Lung (tissue), 16 donors: ENCODE measurements around the gene MUC6. TPM values are rescaled to one million over a fixed set of nuclear protein-coding genes. Genes with fewer than 3 reads are reported as not detected.

ENCODE experiments used
- ATAC-seq: fragments of 200-7000 bp; cut with Tn5 transposase; one replicate; pipeline ENCODE4 v1.9.1; 2020; ENCODE audit warnings: moderate number of reproducible peaks; ENCODE audit not compliant: insufficient read depth, low FRiP score
- DNase-seq, 3 donors: peaks; one replicate each; pipeline ENCODE4 v3.0.0-alpha.2; 2013 to 2017
- H3K27ac ChIP-seq, 2 donors: one replicate each; pipeline ENCODE4 v1.5.1; 2013; ENCODE audit warnings: mild to moderate bottlenecking in 2 of 2, moderate library complexity in 2 of 2, control low read depth in 1 of 2, inconsistent platforms in 1 of 2, low read depth in 1 of 2, low read length in 1 of 2
- H3K27me3 ChIP-seq, 3 donors: one replicate each; pipeline ENCODE4 v1.5.1; 2013; ENCODE audit warnings: low read length in 2 of 3; ENCODE audit not compliant: control insufficient read depth in 3 of 3, insufficient read depth in 3 of 3
- H3K36me3 ChIP-seq, 4 donors: one replicate each; pipeline ENCODE4 v1.5.1; 2013; ENCODE audit warnings: low read length in 4 of 4, mild to moderate bottlenecking in 1 of 4, moderate library complexity in 1 of 4; ENCODE audit not compliant: control insufficient read depth in 4 of 4, insufficient read depth in 4 of 4
- H3K4me1 ChIP-seq, 5 donors: one replicate each; pipeline ENCODE4 v1.5.1; 2013; ENCODE audit warnings: low read length in 5 of 5, mild to moderate bottlenecking in 2 of 5, moderate library complexity in 1 of 5; ENCODE audit not compliant: control insufficient read depth in 5 of 5, insufficient read depth in 5 of 5
- H3K4me3 ChIP-seq: one replicate; pipeline ENCODE4 v1.5.1; 2013; ENCODE audit warnings: mild to moderate bottlenecking, control low read depth, moderate library complexity
- H3K9ac ChIP-seq, 2 donors: one replicate each; pipeline ENCODE4 v1.5.1; 2013; ENCODE audit warnings: low read length in 2 of 2, control low read depth in 1 of 2; ENCODE audit not compliant: insufficient read depth in 1 of 2
- H3K9me3 ChIP-seq, 4 donors: one replicate each; pipeline ENCODE4 v1.5.1; 2013; ENCODE audit warnings: low read length in 3 of 4, mild to moderate bottlenecking in 1 of 4, moderate library complexity in 1 of 4; ENCODE audit not compliant: control insufficient read depth in 4 of 4, insufficient read depth in 3 of 4
- CTCF ChIP-seq: IDR thresholded peaks from 2 replicates; pipeline ENCODE4 v1.5.1; 2012; ENCODE audit warnings: mild to moderate bottlenecking; ENCODE audit errors: control extremely low read depth, extremely low read depth
- WGBS, 2 donors: extraction: QIAGEN DNeasy Blood & Tissue Kit; methylation state at CpG; one replicate each; pipeline ENCODE4 v1.1.7; 2013; 5-methylcytosine and 5-hydroxymethylcytosine counted together
- long read RNA-seq, 5 donors: transcript quantifications; one replicate each; lab custom pipeline, GENCODE V29; 2026
- polyA plus RNA-seq, 2 donors: library from polyadenylated mRNA; stranded (reverse); fragments of 200-250 nt; gene quantifications; one replicate each; pipeline ENCODE4 v1.2.1, GENCODE V29; 2013
- total RNA-seq, 2 donors: library from RNA; depleted of rRNA in 1 of 2; stranded (reverse); fragments of >200 nt in 1 of 2; gene quantifications; one replicate each; pipeline ENCODE4 v1.2.1, GENCODE V29; 2014 to 2021
- donor health status: control.
- donor health status: control.
- donor health status: Bipolar disorder and iron deficiency.
- donor health status: healthy.
- donor health status: DM: yes; HTN: yes; CAD: no.

Gene MUC6, protein sequence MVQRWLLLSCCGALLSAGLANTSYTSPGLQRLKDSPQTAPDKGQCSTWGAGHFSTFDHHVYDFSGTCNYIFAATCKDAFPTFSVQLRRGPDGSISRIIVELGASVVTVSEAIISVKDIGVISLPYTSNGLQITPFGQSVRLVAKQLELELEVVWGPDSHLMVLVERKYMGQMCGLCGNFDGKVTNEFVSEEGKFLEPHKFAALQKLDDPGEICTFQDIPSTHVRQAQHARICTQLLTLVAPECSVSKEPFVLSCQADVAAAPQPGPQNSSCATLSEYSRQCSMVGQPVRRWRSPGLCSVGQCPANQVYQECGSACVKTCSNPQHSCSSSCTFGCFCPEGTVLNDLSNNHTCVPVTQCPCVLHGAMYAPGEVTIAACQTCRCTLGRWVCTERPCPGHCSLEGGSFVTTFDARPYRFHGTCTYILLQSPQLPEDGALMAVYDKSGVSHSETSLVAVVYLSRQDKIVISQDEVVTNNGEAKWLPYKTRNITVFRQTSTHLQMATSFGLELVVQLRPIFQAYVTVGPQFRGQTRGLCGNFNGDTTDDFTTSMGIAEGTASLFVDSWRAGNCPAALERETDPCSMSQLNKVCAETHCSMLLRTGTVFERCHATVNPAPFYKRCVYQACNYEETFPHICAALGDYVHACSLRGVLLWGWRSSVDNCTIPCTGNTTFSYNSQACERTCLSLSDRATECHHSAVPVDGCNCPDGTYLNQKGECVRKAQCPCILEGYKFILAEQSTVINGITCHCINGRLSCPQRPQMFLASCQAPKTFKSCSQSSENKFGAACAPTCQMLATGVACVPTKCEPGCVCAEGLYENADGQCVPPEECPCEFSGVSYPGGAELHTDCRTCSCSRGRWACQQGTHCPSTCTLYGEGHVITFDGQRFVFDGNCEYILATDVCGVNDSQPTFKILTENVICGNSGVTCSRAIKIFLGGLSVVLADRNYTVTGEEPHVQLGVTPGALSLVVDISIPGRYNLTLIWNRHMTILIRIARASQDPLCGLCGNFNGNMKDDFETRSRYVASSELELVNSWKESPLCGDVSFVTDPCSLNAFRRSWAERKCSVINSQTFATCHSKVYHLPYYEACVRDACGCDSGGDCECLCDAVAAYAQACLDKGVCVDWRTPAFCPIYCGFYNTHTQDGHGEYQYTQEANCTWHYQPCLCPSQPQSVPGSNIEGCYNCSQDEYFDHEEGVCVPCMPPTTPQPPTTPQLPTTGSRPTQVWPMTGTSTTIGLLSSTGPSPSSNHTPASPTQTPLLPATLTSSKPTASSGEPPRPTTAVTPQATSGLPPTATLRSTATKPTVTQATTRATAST (N-terminal part only)
- under 1 TPM in 1 of 2 donors, not detected in 1; 0.92 TPM for total RNA-seq
- polyA plus RNA-seq: under 1 TPM; 0.01 to 0.06 TPM
- long read RNA-seq, donor 1: 0 reads
- long read RNA-seq, donor 2: 0 reads
- long read RNA-seq, donor 3: 0 reads
- long read RNA-seq, donor 4: 0 reads
- long read RNA-seq, donor 5: 0 reads

DNA sequence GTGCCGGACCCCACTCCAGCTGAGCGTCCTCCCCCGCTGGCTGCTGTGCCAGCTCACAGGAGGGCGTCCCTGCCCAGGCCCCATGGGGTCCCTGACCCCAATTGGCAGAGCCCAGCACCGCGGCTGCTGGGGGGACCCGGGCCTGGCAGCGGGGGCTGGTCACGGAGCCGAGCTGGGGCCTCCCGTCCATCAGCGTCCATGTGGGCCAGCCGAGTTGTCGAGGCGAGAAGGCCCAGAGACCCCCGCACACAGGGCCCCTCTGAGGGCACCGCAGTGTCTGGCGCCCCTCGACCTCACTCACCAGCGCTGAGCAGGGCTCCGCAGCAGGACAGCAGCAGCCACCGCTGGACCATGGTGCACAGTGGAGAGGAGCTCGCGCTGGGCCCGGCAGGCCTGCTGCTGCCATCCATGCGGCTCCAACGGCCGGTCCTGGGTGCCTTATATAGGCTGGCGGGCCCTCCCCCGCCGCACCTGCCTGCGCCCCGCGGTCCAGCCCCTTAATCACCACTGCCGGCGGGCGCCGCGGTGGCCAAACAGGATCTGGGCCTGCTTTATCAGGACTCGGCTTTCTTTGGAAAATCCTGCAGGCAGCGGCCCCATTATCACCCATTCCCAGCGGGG, at the start of gene MUC6:
Gene MUC6 (minus strand): TSS at position 416 of the 621 bp plus-strand sequence. CDS start 63 bp downstream, at position 353.
- 61 to 82% methylated on average over 41 to 42 of the region's 42 CpGs for WGBS, 2 donors
- Histone ChIP-seq H3K27me3 (peaks cover 0 to 6% (median 0%) of the 10 kb centered on the region in 3 donors), H3K9ac (no peak within 1 kb of the TSS), H3K4me3 (no peak within 1 kb of the TSS), H3K36me3 (no peaks in the 10 kb centered on the region), H3K4me1 (peaks cover 0 to 10% (median 0%) of the 10 kb centered on the region in 5 donors), H3K9me3 (peaks cover 0 to 2% (median 0%) of the 10 kb centered on the region in 4 donors), H3K27ac (no peak within 1 kb of the TSS)
- DNase-seq (no peak), ATAC-seq (no peak)
- no peak for TF ChIP-seq CTCF

DNA sequence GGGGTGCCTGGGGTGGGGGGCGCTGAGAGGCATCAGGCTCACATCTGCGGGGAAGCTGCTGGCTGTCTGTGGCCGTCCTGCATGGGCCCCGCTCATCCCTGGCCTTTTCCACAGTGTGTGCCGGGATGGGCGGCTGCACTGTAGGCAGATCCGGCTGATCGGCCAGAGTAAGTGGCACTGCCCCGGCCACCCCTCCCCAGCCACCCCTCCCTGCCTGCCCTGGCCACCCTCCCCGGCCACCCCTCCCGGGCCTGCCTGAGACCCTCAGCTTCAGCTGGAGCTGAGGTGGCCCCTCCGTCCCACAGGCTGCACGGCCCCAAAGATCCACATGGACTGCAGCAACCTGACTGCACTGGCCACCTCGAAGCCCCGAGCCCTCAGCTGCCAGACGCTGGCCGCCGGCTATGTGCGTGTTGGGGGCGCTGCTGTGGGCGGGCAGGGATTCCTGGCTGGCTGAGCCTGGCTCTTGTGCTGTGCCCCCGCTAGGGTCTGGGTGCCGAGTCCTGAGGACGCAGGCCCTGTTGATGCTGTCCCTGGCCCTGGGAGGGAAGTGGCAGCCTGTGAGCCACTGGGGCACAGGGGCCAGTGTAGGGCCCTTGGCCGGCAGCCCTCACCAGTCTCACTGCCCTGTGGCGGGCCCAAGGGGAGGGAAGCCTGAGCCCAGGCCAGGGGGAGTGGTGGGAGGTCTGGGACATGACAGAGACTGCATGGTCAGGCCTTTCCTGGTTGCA, 49.1 kb upstream of the MUC6 start:
- H3K4me3 ChIP-seq: no peak overlapping the region
- H3K4me1 ChIP-seq: no peaks in the 10 kb centered on the region
- ATAC-seq: no peak
- H3K27ac ChIP-seq: no peak overlapping the region
- H3K36me3 ChIP-seq: no peaks in the 10 kb centered on the region
- WGBS, 2 donors: 83 to 92% methylated on average over 23 to 26 of the region's 26 CpGs
- no peak for TF ChIP-seq CTCF
- peaks cover 0 to 4% (median 0%) of the 10 kb centered on the region in 4 donors for H3K9me3 ChIP-seq
- H3K27me3 ChIP-seq: no peaks in the 10 kb centered on the region
- H3K9ac ChIP-seq: no peak overlapping the region
- no peak for DNase-seq
